ENCODE data around the gene AMOTL1. TPM values are rescaled to one million over a fixed set of nuclear protein-coding genes. Genes with fewer than 3 reads are reported as not detected.
A peak's percentile ranks its signal among the peaks of the same experiment; 100 is the strongest.

Gene AMOTL1
- total RNA-seq, 1 donor from 2014 or later = 45.8 TPM

DNA sequence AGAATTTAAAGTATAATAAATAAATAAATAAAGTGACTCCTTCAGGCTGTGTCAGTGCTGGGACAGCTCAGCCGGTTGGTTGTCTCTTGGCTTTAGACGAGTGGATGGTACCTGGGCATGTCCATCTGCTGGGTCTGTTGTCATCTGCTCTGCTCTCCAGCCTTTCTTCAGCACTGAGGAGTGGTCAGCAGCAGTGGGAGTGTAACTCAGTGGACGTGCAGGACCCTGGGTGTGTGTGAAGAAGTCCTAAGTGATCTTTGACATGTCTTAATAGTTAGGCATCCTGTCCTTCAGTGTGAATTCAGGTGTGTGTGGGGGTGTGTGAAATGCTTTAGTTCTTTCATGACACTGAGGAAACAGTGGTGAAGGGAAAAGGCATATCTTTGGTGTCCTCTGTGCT lies 24.3 kb downstream of the AMOTL1 start:
- Mint-ChIP-seq H3K27ac (no peak overlapping the region), H3K4me3 (ENCODE audit: low read depth) (no peak overlapping the region), H3K9me3 (ENCODE audit: low read depth) (peaks cover 4% of the 10 kb centered on the region), H3K4me1 (ENCODE audit: low read depth) (peaks cover 21% of the 10 kb centered on the region), H3K27me3 (no peaks in the 10 kb centered on the region), H3K36me3 (ENCODE audit: insufficient read depth) (no peaks in the 10 kb centered on the region)
- TF ChIP-seq, protein P1, sequence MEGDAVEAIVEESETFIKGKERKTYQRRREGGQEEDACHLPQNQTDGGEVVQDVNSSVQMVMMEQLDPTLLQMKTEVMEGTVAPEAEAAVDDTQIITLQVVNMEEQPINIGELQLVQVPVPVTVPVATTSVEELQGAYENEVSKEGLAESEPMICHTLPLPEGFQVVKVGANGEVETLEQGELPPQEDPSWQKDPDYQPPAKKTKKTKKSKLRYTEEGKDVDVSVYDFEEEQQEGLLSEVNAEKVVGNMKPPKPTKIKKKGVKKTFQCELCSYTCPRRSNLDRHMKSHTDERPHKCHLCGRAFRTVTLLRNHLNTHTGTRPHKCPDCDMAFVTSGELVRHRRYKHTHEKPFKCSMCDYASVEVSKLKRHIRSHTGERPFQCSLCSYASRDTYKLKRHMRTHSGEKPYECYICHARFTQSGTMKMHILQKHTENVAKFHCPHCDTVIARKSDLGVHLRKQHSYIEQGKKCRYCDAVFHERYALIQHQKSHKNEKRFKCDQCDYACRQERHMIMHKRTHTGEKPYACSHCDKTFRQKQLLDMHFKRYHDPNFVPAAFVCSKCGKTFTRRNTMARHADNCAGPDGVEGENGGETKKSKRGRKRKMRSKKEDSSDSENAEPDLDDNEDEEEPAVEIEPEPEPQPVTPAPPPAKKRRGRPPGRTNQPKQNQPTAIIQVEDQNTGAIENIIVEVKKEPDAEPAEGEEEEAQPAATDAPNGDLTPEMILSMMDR (IDR thresholded peaks at IDR 0.05; ENCODE audit: unreplicated experiment) = no peak
- DNase-seq (ENCODE audit: low spot score, unreplicated experiment) = no peak

DNA sequence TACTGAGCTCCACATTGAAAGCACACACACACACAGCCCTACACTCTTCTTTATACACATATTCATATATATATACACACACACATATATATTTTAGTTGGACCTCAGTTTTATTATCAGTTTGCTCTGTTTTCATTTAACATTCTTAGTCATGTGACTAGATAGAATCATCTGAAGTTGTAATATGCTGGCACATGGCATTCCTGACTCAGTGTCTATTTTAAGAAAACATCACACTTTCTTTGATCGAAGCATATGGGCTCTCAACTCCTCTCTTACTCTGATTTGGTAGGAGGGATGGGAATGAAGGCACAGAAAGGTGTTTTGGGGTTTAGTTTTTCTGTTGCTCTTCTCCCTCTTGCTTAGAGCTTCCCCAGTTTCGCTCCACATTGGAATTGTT lies 24.8 kb downstream of the AMOTL1 start:
- H3K4me1 Mint-ChIP-seq (ENCODE audit: low read depth) = peaks cover 21% of the 10 kb centered on the region
- no peak overlapping the region for H3K4me3 Mint-ChIP-seq (ENCODE audit: low read depth)
- TF ChIP-seq, protein P1 (IDR thresholded peaks at IDR 0.05; ENCODE audit: unreplicated experiment) = no peak
- DNase-seq (ENCODE audit: low spot score, unreplicated experiment) = no peak
- peak overlapping the region; percentile 47 for H3K27ac Mint-ChIP-seq
- no peaks in the 10 kb centered on the region for H3K36me3 Mint-ChIP-seq (ENCODE audit: insufficient read depth)
- no peaks in the 10 kb centered on the region for H3K27me3 Mint-ChIP-seq
- peaks cover 4% of the 10 kb centered on the region for H3K9me3 Mint-ChIP-seq (ENCODE audit: low read depth)

DNA sequence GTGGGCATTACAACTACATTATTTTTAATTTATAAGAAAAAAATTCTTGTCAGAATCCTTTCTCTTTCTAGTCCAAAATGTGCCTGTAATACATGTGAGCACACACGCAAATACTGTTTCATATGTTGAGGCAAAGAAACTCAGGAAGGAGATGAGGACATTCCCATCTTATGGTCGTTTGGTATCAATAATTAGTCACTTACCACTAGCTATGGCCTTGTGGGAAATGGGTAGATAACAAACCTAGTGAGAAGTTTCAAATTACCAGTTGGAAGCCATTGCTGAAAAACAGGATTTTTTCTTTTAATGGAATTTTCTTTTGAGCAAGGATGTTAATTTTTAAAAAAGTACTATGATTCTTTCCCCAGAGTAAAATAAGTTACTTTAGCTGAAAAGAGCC lies 25.7 kb downstream of the AMOTL1 start:
- Mint-ChIP-seq H3K27me3 (no peaks in the 10 kb centered on the region), H3K4me1 (ENCODE audit: low read depth) (peaks cover 20% of the 10 kb centered on the region)

DNA sequence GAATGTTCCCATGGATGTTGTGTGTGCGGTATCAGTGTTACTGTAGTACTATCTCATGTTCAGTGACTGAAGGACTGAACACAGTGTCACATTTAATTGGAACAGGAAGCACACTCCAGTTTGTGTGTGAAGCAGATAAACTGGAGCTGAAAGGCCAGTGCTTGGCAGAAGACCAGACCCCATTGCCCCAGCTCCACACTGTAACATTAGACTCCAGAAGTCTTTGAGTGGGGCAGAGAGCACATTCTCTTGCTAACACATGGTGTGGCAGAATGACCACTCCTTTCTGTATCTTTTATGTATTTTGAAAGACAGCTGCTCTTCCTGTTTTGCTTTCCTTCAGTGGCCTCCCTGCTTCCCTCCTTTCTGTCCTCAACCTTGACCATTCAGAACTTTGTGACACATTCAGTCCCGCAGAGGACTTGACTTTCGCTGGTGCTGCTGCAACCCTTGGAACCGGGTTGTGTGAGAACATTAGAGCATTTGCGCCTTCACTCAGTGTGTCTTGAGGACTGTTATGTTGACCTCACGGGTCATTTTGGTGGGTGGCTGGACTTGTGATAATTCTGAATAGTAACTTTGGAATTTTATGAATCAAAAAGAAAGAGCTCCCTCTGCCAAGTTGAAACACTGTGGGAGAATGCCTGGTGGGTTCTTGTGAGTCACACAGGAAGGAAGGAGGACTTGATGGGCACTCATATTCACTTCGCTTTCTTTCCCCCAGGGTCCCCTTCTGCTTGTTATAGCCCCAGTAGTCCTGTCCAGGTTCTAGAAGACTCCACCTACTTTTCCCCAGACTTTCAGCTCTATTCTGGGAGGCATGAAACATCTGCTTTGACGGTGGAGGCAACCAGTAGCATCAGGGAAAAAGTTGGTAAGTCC lies 26.4 kb downstream of the AMOTL1 start:
- DNase-seq (ENCODE audit: low spot score, unreplicated experiment) = no peak
- Mint-ChIP-seq H3K4me1 (ENCODE audit: low read depth) (peaks cover 20% of the 10 kb centered on the region), H3K4me3 (ENCODE audit: low read depth) (no peak overlapping the region), H3K36me3 (ENCODE audit: insufficient read depth) (peaks cover 2% of the 10 kb centered on the region), H3K27me3 (no peaks in the 10 kb centered on the region), H3K9me3 (ENCODE audit: low read depth) (peaks cover 4% of the 10 kb centered on the region), H3K27ac (peak overlapping the region; percentile 26)
- TF ChIP-seq, protein P1 (IDR thresholded peaks at IDR 0.05; ENCODE audit: unreplicated experiment) = no peak

More for the DNA sequence above, 25.7 kb downstream of the AMOTL1 start:
- Mint-ChIP-seq H3K9me3 (ENCODE audit: low read depth) (peaks cover 4% of the 10 kb centered on the region), H3K36me3 (ENCODE audit: insufficient read depth) (no peaks in the 10 kb centered on the region), H3K4me3 (ENCODE audit: low read depth) (no peak overlapping the region), H3K27ac (peak overlapping the region; percentile 26)
- DNase-seq (ENCODE audit: low spot score, unreplicated experiment) = no peak
- TF ChIP-seq, protein P1 (IDR thresholded peaks at IDR 0.05; ENCODE audit: unreplicated experiment) = no peak

DNA sequence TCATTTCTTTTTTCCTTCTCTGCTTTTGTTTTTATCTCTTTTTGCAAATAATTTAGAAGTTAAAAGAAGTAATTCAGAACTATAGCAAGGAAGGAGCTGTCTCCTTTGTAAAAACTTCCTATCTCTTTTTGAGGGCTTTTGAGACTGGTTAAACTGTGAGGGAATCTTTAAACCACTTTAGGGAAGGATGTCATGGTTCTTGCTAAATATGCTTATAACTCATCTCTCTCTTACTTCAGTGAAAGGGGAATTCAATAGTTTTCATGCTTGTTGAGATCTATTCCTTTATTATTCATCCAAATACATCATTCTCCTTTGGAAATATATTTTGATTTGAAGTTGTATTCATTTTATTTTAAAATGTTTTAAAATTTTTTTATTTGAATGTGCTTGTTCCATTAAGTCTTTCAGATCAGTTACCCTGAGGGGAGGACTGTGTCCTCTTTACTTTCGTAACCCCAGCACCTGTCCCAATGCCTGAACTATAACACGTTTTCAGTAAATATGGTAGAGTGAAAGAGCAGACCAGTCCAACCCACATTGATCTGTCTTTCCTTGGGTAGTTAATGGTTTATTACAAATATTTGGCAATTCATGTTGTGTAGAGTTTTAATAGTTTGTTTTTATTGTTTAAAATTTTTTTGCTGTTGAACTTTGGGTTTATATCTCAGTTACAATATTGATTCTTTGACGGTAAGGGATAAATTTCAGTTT lies 27.5 kb downstream of the AMOTL1 start:
- no peaks in the 10 kb centered on the region for H3K27me3 Mint-ChIP-seq
- H3K4me3 Mint-ChIP-seq (ENCODE audit: low read depth) = no peak overlapping the region
- TF ChIP-seq, protein P1 (IDR thresholded peaks at IDR 0.05; ENCODE audit: unreplicated experiment) = no peak
- H3K27ac Mint-ChIP-seq = no peak overlapping the region
- no peak for DNase-seq (ENCODE audit: low spot score, unreplicated experiment)
- H3K36me3 Mint-ChIP-seq (ENCODE audit: insufficient read depth) = peaks cover 8% of the 10 kb centered on the region
- H3K4me1 Mint-ChIP-seq (ENCODE audit: low read depth) = peaks cover 14% of the 10 kb centered on the region
- peaks cover 4% of the 10 kb centered on the region for H3K9me3 Mint-ChIP-seq (ENCODE audit: low read depth)
